GM18868 (cell line): ENCODE data around the gene SIM2.

ENCODE experiments used
- ATAC-seq: cut with Tn5 transposase; IDR thresholded peaks from one replicate; pipeline ENCODE4 v1.9.1; 2021; ENCODE audit warnings: mild to moderate bottlenecking, moderate library complexity; ENCODE audit not compliant: unreplicated experiment

The SIM2 gene

DNA sequence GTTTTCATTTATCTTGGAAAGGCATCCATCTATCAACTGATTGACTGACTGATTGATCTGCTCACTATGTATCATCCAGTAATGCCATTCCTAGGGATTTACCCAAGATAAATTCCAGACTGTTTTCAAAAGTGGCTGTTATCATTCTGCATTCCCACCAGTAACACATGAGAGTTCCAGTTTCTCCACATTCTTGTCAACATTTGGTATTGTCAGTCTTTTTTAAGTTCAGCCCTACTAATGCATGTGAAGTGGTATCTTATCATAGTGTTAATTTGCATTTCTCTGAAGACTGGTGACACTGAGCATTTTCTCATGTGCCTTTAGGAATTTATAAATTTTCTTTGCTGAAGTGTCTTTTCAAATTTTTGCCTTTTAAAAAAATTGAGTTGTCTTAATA is 99.6 kb downstream of the SIM2 start:
- ATAC-seq, result no peak
